ENCODE data around the gene OR13C3.
"Not testable (repeated sequence)": the region's sequence is repeated elsewhere in the genome, so short reads cannot be mapped to it uniquely, and the experiment has no call there.

Gene OR13C3

GRCh38 chr9:104536756-104537155, at the start of gene OR13C3:
Gene OR13C3, minus strand, starts transcription at chr9:104536856. Its CDS starts 133 bp downstream, at chr9:104536723.
- no peak for DNase-seq

- no peak for DNase-seq
Measured at GRCh38 chr9:104580562-104580961, 43.9 kb upstream of the OR13C3 start.

- DNase-seq, result no peak
Measured at GRCh38 chr9:104577263-104577662, 40.6 kb upstream of the OR13C3 start.

GRCh38 chr9:104575456-104575855, 38.8 kb upstream of the OR13C3 start:
- no peak for DNase-seq

GRCh38 chr9:104572612-104573011, 36.0 kb upstream of the OR13C3 start:
- DNase-seq, result no peak

GRCh38 chr9:104568868-104569267, 32.2 kb upstream of the OR13C3 start, which contains the start of gene OR13C8:
Gene OR13C8, plus strand, starts transcription at chr9:104569168. Its CDS starts 0 bp downstream, at chr9:104569168.
- DNase-seq, result no peak

- no peak for DNase-seq
Measured at GRCh38 chr9:104564358-104564757, 27.7 kb upstream of the OR13C3 start.

GRCh38 chr9:104556830-104557634, 20.4 kb upstream of the OR13C3 start:
- no peak for DNase-seq

- DNase-seq, result no peak
Measured at GRCh38 chr9:104555521-104555920, 18.9 kb upstream of the OR13C3 start.

GRCh38 chr9:104553261-104553660, 16.6 kb upstream of the OR13C3 start:
- DNase-seq, result no peak

GRCh38 chr9:104544644-104545043, 8.0 kb upstream of the OR13C3 start:
- no peak for DNase-seq

- no peak for DNase-seq
Measured at GRCh38 chr9:104539275-104539674, 2.6 kb upstream of the OR13C3 start.

GRCh38 chr9:104527109-104527508, 9.5 kb downstream of the OR13C3 start, which contains the start of gene OR13C4:
Gene OR13C4, minus strand, starts transcription at chr9:104527209. Its CDS starts 0 bp downstream, at chr9:104527209.
- no peak for DNase-seq

- DNase-seq, result not testable (repeated sequence)
Measured at GRCh38 chr9:104520241-104520640, 16.4 kb downstream of the OR13C3 start.

GRCh38 chr9:104514901-104515300, 21.8 kb downstream of the OR13C3 start:
- no peak for DNase-seq

- DNase-seq, result no peak
Measured at GRCh38 chr9:104506565-104506964, 30.1 kb downstream of the OR13C3 start.

GRCh38 chr9:104503963-104504362, 32.7 kb downstream of the OR13C3 start, which contains the start of gene OR13F1:
Gene OR13F1, plus strand, starts transcription at chr9:104504263. Its CDS starts 0 bp downstream, at chr9:104504263.
- DNase-seq, result no peak

GRCh38 chr9:104503440-104503839, 33.2 kb downstream of the OR13C3 start:
- DNase-seq, result no peak

- no peak for DNase-seq
Measured at GRCh38 chr9:104494808-104495207, 41.8 kb downstream of the OR13C3 start.
